Endothelial cell of umbilical vein (primary cell): Measurements from ENCODE around the gene B4GALT7. TPM values are rescaled to one million over a fixed set of nuclear protein-coding genes. Genes with fewer than 3 reads are reported as not detected.

ENCODE experiments used
- BruUV-seq: library from RNA; stranded (reverse); fragments of 400-500 nt; replicated peaks from 2 replicates; lab custom pipeline; 2021; lab: Mats Ljungman, UMichigan
- CTCF ChIA-PET: fragments of 300-600, 350-600 bp; sonication (Branson Sonifier 250); formaldehyde crosslinking; loops from one replicate; lab custom pipeline; 2021; ENCODE audit warnings: antibody characterized with exemption, inconsistent platforms; lab: Charles Lee
- POLR2A ChIA-PET: fragments of 300-600, 350-600 bp; sonication (Branson Sonifier 250); formaldehyde crosslinking; loops from one replicate; lab custom pipeline; 2021; ENCODE audit warnings: antibody characterized with exemption, inconsistent platforms; lab: Charles Lee
- DNase-seq: peaks from one replicate; pipeline ENCODE4 v3.0.0-alpha.2; 2011; ENCODE audit warnings: low read depth, low spot score
- FAIRE-seq: peaks from 2 replicates; lab custom pipeline; 2011; peaks lifted over from hg19 to GRCh38; lab: Jason Lieb, UNC
- H2AFZ ChIP-seq: 2 replicates; pipeline ENCODE4 v1.6.0; 2012; ENCODE audit warnings: low read depth, low read length, control low read depth, inconsistent platforms
- H3K27ac ChIP-seq: 2 replicates; pipeline ENCODE4 v1.5.1; 2011; ENCODE audit warnings: low read depth, mild to moderate bottlenecking, control low read depth, low read length, moderate library complexity; ENCODE audit not compliant: insufficient read depth
- H3K27me3 ChIP-seq, 2 experiments: 2 replicates each; pipeline versions ENCODE4 v1.6.0 to v1.6.1; 2011; ENCODE audit warnings: low read length in 2 of 2, mixed read lengths in 1 of 2; ENCODE audit not compliant: control insufficient read depth in 2 of 2, insufficient read depth in 2 of 2
- H3K36me3 ChIP-seq, 2 experiments: 2 replicates in 1 of 2; 3 replicates in 1 of 2; pipeline ENCODE4 v1.5.1; 2011; ENCODE audit warnings: low read length in 2 of 2, mild to moderate bottlenecking in 1 of 2, moderate library complexity in 1 of 2; ENCODE audit not compliant: control insufficient read depth in 2 of 2, insufficient read depth in 2 of 2; ENCODE audit errors: extremely low read depth in 1 of 2
- H3K4me1 ChIP-seq: 3 replicates; pipeline ENCODE4 v1.5.1; 2011; ENCODE audit warnings: mild to moderate bottlenecking, low read length; ENCODE audit not compliant: control insufficient read depth, insufficient read depth; ENCODE audit errors: extremely low read depth
- H3K4me2 ChIP-seq: 2 replicates; pipeline ENCODE4 v1.6.1; 2011; ENCODE audit warnings: low read length, control low read depth, mixed read lengths; ENCODE audit not compliant: insufficient read depth
- H3K4me3 ChIP-seq, 3 experiments: fragments of 200-600 bp in 1 of 3; sonication (generic), shearing (Covaris generic) in 1 of 3; replicated peaks in 1 of 3; 2 replicates each; pipeline ENCODE4 v1.5.1; 2011 to 2016; ENCODE audit warnings: control low read depth in 3 of 3, low read length in 3 of 3, mild to moderate bottlenecking in 2 of 3, inconsistent platforms in 1 of 3, low read depth in 1 of 3, moderate library complexity in 1 of 3; ENCODE audit not compliant: insufficient read depth in 1 of 3
- H3K79me2 ChIP-seq: 2 replicates; pipeline ENCODE4 v1.6.0; 2012; ENCODE audit warnings: low read length, inconsistent platforms; ENCODE audit not compliant: control insufficient read depth, insufficient read depth
- H3K9ac ChIP-seq: replicated peaks from 2 replicates; pipeline ENCODE3; 2011; ENCODE audit warnings: low read length, control low read depth; ENCODE audit not compliant: insufficient read depth; ENCODE audit errors: extremely low read depth
- H3K9me1 ChIP-seq: replicated peaks from 3 replicates; pipeline ENCODE4 v1.6.0; 2011; ENCODE audit warnings: mild to moderate bottlenecking, low read length; ENCODE audit not compliant: control insufficient read depth, insufficient read depth; ENCODE audit errors: extremely low read depth
- H3K9me3 ChIP-seq: replicated peaks from 2 replicates; pipeline ENCODE4 v1.5.1; 2012; ENCODE audit warnings: low read length, inconsistent platforms; ENCODE audit not compliant: control insufficient read depth, insufficient read depth
- H4K20me1 ChIP-seq: replicated peaks from 2 replicates; pipeline ENCODE3; 2011; ENCODE audit warnings: mild to moderate bottlenecking, low read length; ENCODE audit not compliant: control insufficient read depth, insufficient read depth; ENCODE audit errors: extremely low read depth
- CTCF ChIP-seq, 2 donors: IDR thresholded peaks; 1 replicate in 1 of 2; 2 replicates in 1 of 2; pipeline ENCODE4 v1.5.1; 2011; ENCODE audit warnings: low read length in 2 of 2, mild to moderate bottlenecking in 2 of 2, moderate library complexity in 2 of 2, control low read depth in 1 of 2, inconsistent platforms in 1 of 2, low read depth in 1 of 2; ENCODE audit not compliant: insufficient read depth in 1 of 2; ENCODE audit errors: extremely low read depth in 1 of 2
- EZH2 ChIP-seq: IDR thresholded peaks from 2 replicates; pipeline ENCODE4 v1.6.1; 2012; ENCODE audit warnings: borderline replicate concordance, low read depth, mild to moderate bottlenecking, moderate library complexity, low read length, inconsistent platforms; ENCODE audit not compliant: severe bottlenecking
- FOS ChIP-seq: IDR thresholded peaks from 2 replicates; pipeline ENCODE4 v1.6.1; 2011; ENCODE audit warnings: mild to moderate bottlenecking, low read length, moderate library complexity, borderline replicate concordance; ENCODE audit not compliant: insufficient read depth
- GATA2 ChIP-seq: IDR thresholded peaks from 2 replicates; pipeline ENCODE4 v1.7.0; 2011; ENCODE audit warnings: low read depth, mild to moderate bottlenecking, moderate library complexity, mixed read lengths, low read length; ENCODE audit not compliant: insufficient read length, insufficient read depth
- JUN ChIP-seq: IDR thresholded peaks from 2 replicates; pipeline ENCODE4 v1.6.1; 2011; ENCODE audit warnings: borderline replicate concordance, low read depth; ENCODE audit not compliant: insufficient read length, insufficient read depth
- MAX ChIP-seq: IDR thresholded peaks from 2 replicates; pipeline ENCODE4 v1.6.1; 2011; ENCODE audit not compliant: insufficient read depth, insufficient read length
- MYC ChIP-seq: IDR thresholded peaks from one replicate; pipeline ENCODE4 v1.6.1; 2011; ENCODE audit warnings: mild to moderate bottlenecking, low read depth, low read length
- POLR2A ChIP-seq: IDR thresholded peaks from 2 replicates; pipeline ENCODE4 v1.6.1; 2012; ENCODE audit warnings: low read depth, mild to moderate bottlenecking, control low read depth, low read length
- POLR2AphosphoS5 ChIP-seq: IDR thresholded peaks from 2 replicates; pipeline ENCODE4 v1.6.1; 2012; ENCODE audit warnings: low read depth, mild to moderate bottlenecking, control low read depth, low read length, moderate library complexity; ENCODE audit not compliant: insufficient read depth
- dilution Hi-C: fragments of 300-500 bp; cut with MboI; formaldehyde crosslinking; loops from one replicate; pipeline ENCODE4 v1.15.0; 2019; ENCODE audit warnings: low sequenced_read_pairs; ENCODE audit not compliant: extremely low pct_ligation_motif_present
- intact Hi-C: fragments of 100-400 bp; cut with micrococcal nuclease; formaldehyde crosslinking; loops from one replicate; pipeline ENCODE4 v1.10.0; 2022
- polyA plus RNA-seq, 4 experiments: library from polyadenylated mRNA; depleted of rRNA in 3 of 4; stranded (reverse) in 3 of 4; unstranded in 1 of 4; fragments of >200 nt; gene quantifications; 2 replicates each; pipeline versions ENCODE4 v1.2.1 to v1.2.3, GENCODE V29; 2011 to 2012; ENCODE audit warnings: missing spikeins in 1 of 4
- total RNA-seq: library from RNA; stranded (reverse); gene quantifications from 2 replicates; pipeline ENCODE4 v1.2.3, GENCODE V29; 2021

Gene B4GALT7
- total and polyA plus RNA-seq, 2 donors (not counting 3 experiments of a cell fraction or from before 2014, with no cell fraction given), result 35.1 to 78.9 TPM

- no peaks in the 10 kb centered on the region for H3K9me1 ChIP-seq
- H3K79me2 ChIP-seq, result peaks cover 28% of the 10 kb centered on the region
- no peak overlapping the region for H3K9ac ChIP-seq
- no peak overlapping the region for H3K4me3 ChIP-seq
- dilution Hi-C loops, result no loop called here
- ChIA-PET POLR2A (no interaction called here), CTCF (interaction anchor here (2.0 kb wide), 1 partner anchor 10 kb away, joined by 6 read pairs; no protein-coding TSS in a partner anchor)
- TF ChIP-seq EZH2 (no peak), MAX (no peak), MYC (no peak), POLR2A (no peak)
- FAIRE-seq (no peak), DNase-seq (no peak)
- H3K36me3 ChIP-seq, result peaks cover 16 to 33% of the 10 kb centered on the region in 2 experiments
- H3K4me1 ChIP-seq, result peaks cover 21% of the 10 kb centered on the region
- no peak overlapping the region for H3K4me2 ChIP-seq
- no TSS peak for BruUV-seq
- no peak overlapping the region for H2AFZ ChIP-seq
- H4K20me1 ChIP-seq, result no peaks in the 10 kb centered on the region
- no peak overlapping the region for H3K27ac ChIP-seq
- intact Hi-C loops, result loop anchor here (10.0 kb wide), 1 partner anchor 1212 kb away; the partner anchor contains the start of genes HIGD2A and NOP16
- H3K27me3 ChIP-seq, result no peaks in the 10 kb centered on the region
- H3K9me3 ChIP-seq, result no peaks in the 10 kb centered on the region
Measured at GRCh38 chr5:177596775-177597238, 3.1 kb upstream of the B4GALT7 start.

- Histone ChIP-seq H4K20me1 (no peaks in the 10 kb centered on the region), H3K4me3 (no peak overlapping the region), H3K79me2 (peaks cover 14% of the 10 kb centered on the region), H3K27ac (no peak overlapping the region), H3K9ac (no peak overlapping the region), H3K4me2 (peak overlapping the region; percentile 39), H3K36me3 (peaks cover 16 to 31% of the 10 kb centered on the region in 2 experiments), H3K9me1 (no peaks in the 10 kb centered on the region), H3K9me3 (no peaks in the 10 kb centered on the region), H3K4me1 (peaks cover 15% of the 10 kb centered on the region), H2AFZ (no peak overlapping the region), H3K27me3 (no peaks in the 10 kb centered on the region)
- DNase-seq, result peak; percentile 38
- no TSS peak for BruUV-seq
- intact Hi-C loops, result loop anchor here (10.0 kb wide), 1 partner anchor 1214 kb away; the partner anchor contains the start of genes HIGD2A and NOP16
- peak; percentile 56 for FAIRE-seq
- TF ChIP-seq MAX (no peak), FOS (peak; percentile 69), POLR2A (peak; percentile 32), JUN (no peak), MYC (no peak), CTCF (IDR thresholded peaks at IDR 0.05; ENCODE audit: extremely low read depth in 1 of 2, insufficient read depth in 1 of 2, low read depth in 1 of 2, low read length in 2 of 2) (no peak), GATA2 (peak; percentile 73), EZH2 (no peak), POLR2AphosphoS5 (no peak)
- dilution Hi-C loops, result no loop called here
- CTCF ChIA-PET, result interaction anchor here (1.4 to 2.2 kb wide), 2 partner anchors 9 to 11 kb away, joined by 4 to 17 read pairs; no protein-coding TSS in a partner anchor
- POLR2A ChIA-PET, result no interaction called here
Measured at GRCh38 chr5:177598477-177598876, 1.5 kb upstream of the B4GALT7 start.
